A549 (cell line): ENCODE results near the gene CADPS2. TPM values are rescaled to one million over a fixed set of nuclear protein-coding genes. Genes with fewer than 3 reads are reported as not detected.

Experiments
- ATAC-seq, 2 experiments: fragments of 200-7000 bp in 1 of 2; fragments of >200 bp in 1 of 2; cut with Nextera tagmentation in 1 of 2; cut with Tn5 transposase in 1 of 2; 3 replicates each; pipeline versions ENCODE4 v1.8.0 to v1.9.1; 2018 to 2020; ENCODE audit warnings: mild to moderate bottlenecking in 1 of 2, moderate library complexity in 1 of 2
- CTCF ChIA-PET: fragments of 300-600 bp; sonication (Branson Sonifier 250); formaldehyde crosslinking; extraction: SDS; loops from one replicate; lab custom pipeline; 2021; ENCODE audit warnings: antibody characterized with exemption, inconsistent platforms; lab: Yijun Ruan, JAX
- POLR2A ChIA-PET: fragments of 350-600 bp; formaldehyde crosslinking; extraction: SDS; loops from one replicate; lab custom pipeline; 2021; ENCODE audit warnings: antibody characterized with exemption, inconsistent platforms; lab: Yijun Ruan, JAX
- DNase-seq, 2 experiments: peaks; one replicate each; pipeline versions ENCODE4 v3.0.0 to v3.0.0-alpha.2; 2011 to 2016; ENCODE audit warnings: low read depth in 1 of 2, low spot score in 1 of 2
- FAIRE-seq: peaks from 2 replicates; lab custom pipeline; 2011; peaks lifted over from hg19 to GRCh38; lab: Jason Lieb, UNC
- H3K27ac ChIP-seq, 2 experiments: fragments of >200 bp; sonication (Bioruptor Twin); formaldehyde crosslinking; 3 replicates each; pipeline ENCODE4 v1.5.1; 2016 to 2017
- H3K4me1 ChIP-seq: fragments of >200 bp; sonication (Bioruptor Twin); formaldehyde crosslinking; 3 replicates; pipeline ENCODE4 v1.6.1; 2016
- H3K4me2 ChIP-seq: fragments of >200 bp; sonication (Bioruptor Twin); formaldehyde crosslinking; 3 replicates; pipeline ENCODE4 v1.6.1; 2016
- H3K4me3 ChIP-seq: fragments of >200 bp; sonication (Bioruptor Twin); formaldehyde crosslinking; 3 replicates; pipeline ENCODE4 v1.5.1; 2016
- H3K9me3 ChIP-seq: fragments of >200 bp; sonication (Bioruptor Twin); formaldehyde crosslinking; 3 replicates; pipeline ENCODE4 v1.6.1; 2016
- CBX8 ChIP-seq: fragments of 200-600 bp; sonication (generic); IDR thresholded peaks from 2 replicates; pipeline ENCODE4 v1.6.1; 2016
- CEBPB ChIP-seq, 2 experiments: fragments of >200 bp in 1 of 2; sonication (Bioruptor Twin) in 1 of 2; formaldehyde crosslinking in 1 of 2; IDR thresholded peaks; 2 replicates each; pipeline ENCODE4 v1.6.1; 2012 to 2016
- CTCF ChIP-seq: fragments of >200 bp; sonication (Bioruptor Twin); formaldehyde crosslinking; IDR thresholded peaks from 3 replicates; pipeline ENCODE4 v1.5.1; 2016
- E2F6 ChIP-seq: IDR thresholded peaks from 2 replicates; pipeline ENCODE4 v1.6.1; 2012; ENCODE audit warnings: low read depth, borderline replicate concordance
- GATA3 ChIP-seq: IDR thresholded peaks from 2 replicates; pipeline ENCODE4 v1.6.1; 2012; ENCODE audit warnings: borderline replicate concordance
- HDAC2 ChIP-seq: fragments of 200-600 bp; sonication (generic); IDR thresholded peaks from 2 replicates; pipeline ENCODE4 v1.6.1; 2016
- HEYL ChIP-seq: fragments of 250-450 bp; sonication (Bioruptor Pico); IDR thresholded peaks from 2 replicates; pipeline ENCODE4 v1.8.0; 2021; ENCODE audit warnings: mild to moderate bottlenecking, moderate library complexity
- KDM1A ChIP-seq: fragments of 200-600 bp; sonication (generic); IDR thresholded peaks from 2 replicates; pipeline ENCODE4 v1.6.1; 2016; ENCODE audit warnings: low read depth, mild to moderate bottlenecking
- KDM5A ChIP-seq: fragments of 200-600 bp; sonication (generic); IDR thresholded peaks from 2 replicates; pipeline ENCODE4 v1.6.1; 2016; ENCODE audit warnings: antibody characterized with exemption, mild to moderate bottlenecking
- MAX ChIP-seq: IDR thresholded peaks from 2 replicates; pipeline ENCODE4 v1.6.1; 2012
- MAZ ChIP-seq: fragments of 150-350 bp; IDR thresholded peaks from 2 replicates; pipeline ENCODE4 v1.6.1; 2014; ENCODE audit warnings: antibody characterized with exemption, low read depth, low read length, borderline replicate concordance
- MYC ChIP-seq: IDR thresholded peaks from 2 replicates; pipeline ENCODE4 v1.6.1; 2012; ENCODE audit warnings: mild to moderate bottlenecking, inconsistent platforms, low read length, improper control_type of control experiment, borderline replicate concordance
- NFE2L2 ChIP-seq: fragments of 150-350 bp; conservative IDR thresholded peaks from 2 replicates; pipeline ENCODE4 v1.6.1; 2014; ENCODE audit warnings: low read length
- NR3C1 ChIP-seq: fragments of >200 bp; sonication (Bioruptor Twin); formaldehyde crosslinking; IDR thresholded peaks from 3 replicates; pipeline ENCODE4 v1.6.1; 2017
- RAD21 ChIP-seq, 2 experiments: fragments of >200 bp in 1 of 2; sonication (Bioruptor Twin) in 1 of 2; formaldehyde crosslinking in 1 of 2; IDR thresholded peaks in 1 of 2; conservative IDR thresholded peaks in 1 of 2; 2 replicates in 1 of 2; 3 replicates in 1 of 2; pipeline ENCODE4 v1.6.1; 2012 to 2018; ENCODE audit warnings: inconsistent platforms in 1 of 2
- RCOR1 ChIP-seq: fragments of 150-350 bp; IDR thresholded peaks from 2 replicates; pipeline ENCODE4 v1.6.1; 2014; ENCODE audit warnings: antibody characterized with exemption, low read length, low read depth
- SREBF2 ChIP-seq: fragments of 450-650 bp; IDR thresholded peaks from 2 replicates; pipeline ENCODE4 v1.6.1; 2014; ENCODE audit warnings: mild to moderate bottlenecking, moderate library complexity
- TFCP2L1 ChIP-seq: fragments of 250-450 bp; sonication (Bioruptor Pico); IDR thresholded peaks from 2 replicates; pipeline ENCODE4 v1.5.0; 2021; ENCODE audit warnings: mild to moderate bottlenecking
- TP53 ChIP-seq: fragments of 250-450 bp; sonication (Bioruptor Pico); IDR thresholded peaks from 2 replicates; pipeline ENCODE4 v1.5.0; 2021; ENCODE audit warnings: mild to moderate bottlenecking, moderate library complexity
- WGBS: methylation state at CpG from one replicate; pipeline ENCODE4 v1.1.6; 2017; ENCODE audit errors: missing lambda C conversion rate; 5-methylcytosine and 5-hydroxymethylcytosine counted together
- polyA plus RNA-seq, 4 experiments: library from polyadenylated mRNA; depleted of rRNA in 3 of 4; stranded (reverse); fragments of >200 nt; fragmentation: RNase III in 1 of 4; extraction: RNeasy Plus Mini Kit Qiagen cat#74134 plus additional on column Dnase treatment in 1 of 4; gene quantifications; 2 replicates in 3 of 4; 3 replicates in 1 of 4; pipeline ENCODE4 v1.2.3, GENCODE V29; 2011 to 2017
- TF ChIP-seq, protein P1 (sequence below): IDR thresholded peaks from 2 replicates; pipeline ENCODE4 v1.6.1; 2012
- TF ChIP-seq, protein P2 (sequence below): fragments of 200-600 bp; sonication (generic); IDR thresholded peaks from 2 replicates; pipeline ENCODE4 v1.6.1; 2016; ENCODE audit warnings: antibody characterized with exemption, mild to moderate bottlenecking, moderate library complexity

Gene CADPS2
- polyA plus RNA-seq, 2 of the 4 experiments (the other 2 are of a cell fraction): 0.04 to 0.10 TPM

- Histone ChIP-seq H3K27ac (no peak overlapping the region), H3K4me3 (no peak overlapping the region), H3K9me3 (no peaks in the 10 kb centered on the region), H3K4me2 (no peak overlapping the region), H3K4me1 (no peaks in the 10 kb centered on the region)
- POLR2A ChIA-PET: no interaction called here
- ATAC-seq: no peak
- 95% methylated on average over 1 of the region's 1 CpG for WGBS
- DNase-seq: no peak
- TF ChIP-seq HDAC2 (no peak), MAX (no peak), MYC (no peak), E2F6 (no peak), KDM5A (no peak), CBX8 (no peak), MAZ (no peak)
- TF ChIP-seq, protein P1, sequence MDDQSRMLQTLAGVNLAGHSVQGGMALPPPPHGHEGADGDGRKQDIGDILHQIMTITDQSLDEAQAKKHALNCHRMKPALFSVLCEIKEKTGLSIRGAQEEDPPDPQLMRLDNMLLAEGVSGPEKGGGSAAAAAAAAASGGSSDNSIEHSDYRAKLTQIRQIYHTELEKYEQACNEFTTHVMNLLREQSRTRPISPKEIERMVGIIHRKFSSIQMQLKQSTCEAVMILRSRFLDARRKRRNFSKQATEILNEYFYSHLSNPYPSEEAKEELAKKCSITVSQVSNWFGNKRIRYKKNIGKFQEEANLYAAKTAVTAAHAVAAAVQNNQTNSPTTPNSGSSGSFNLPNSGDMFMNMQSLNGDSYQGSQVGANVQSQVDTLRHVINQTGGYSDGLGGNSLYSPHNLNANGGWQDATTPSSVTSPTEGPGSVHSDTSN: no peak
- TF ChIP-seq, protein P2, sequence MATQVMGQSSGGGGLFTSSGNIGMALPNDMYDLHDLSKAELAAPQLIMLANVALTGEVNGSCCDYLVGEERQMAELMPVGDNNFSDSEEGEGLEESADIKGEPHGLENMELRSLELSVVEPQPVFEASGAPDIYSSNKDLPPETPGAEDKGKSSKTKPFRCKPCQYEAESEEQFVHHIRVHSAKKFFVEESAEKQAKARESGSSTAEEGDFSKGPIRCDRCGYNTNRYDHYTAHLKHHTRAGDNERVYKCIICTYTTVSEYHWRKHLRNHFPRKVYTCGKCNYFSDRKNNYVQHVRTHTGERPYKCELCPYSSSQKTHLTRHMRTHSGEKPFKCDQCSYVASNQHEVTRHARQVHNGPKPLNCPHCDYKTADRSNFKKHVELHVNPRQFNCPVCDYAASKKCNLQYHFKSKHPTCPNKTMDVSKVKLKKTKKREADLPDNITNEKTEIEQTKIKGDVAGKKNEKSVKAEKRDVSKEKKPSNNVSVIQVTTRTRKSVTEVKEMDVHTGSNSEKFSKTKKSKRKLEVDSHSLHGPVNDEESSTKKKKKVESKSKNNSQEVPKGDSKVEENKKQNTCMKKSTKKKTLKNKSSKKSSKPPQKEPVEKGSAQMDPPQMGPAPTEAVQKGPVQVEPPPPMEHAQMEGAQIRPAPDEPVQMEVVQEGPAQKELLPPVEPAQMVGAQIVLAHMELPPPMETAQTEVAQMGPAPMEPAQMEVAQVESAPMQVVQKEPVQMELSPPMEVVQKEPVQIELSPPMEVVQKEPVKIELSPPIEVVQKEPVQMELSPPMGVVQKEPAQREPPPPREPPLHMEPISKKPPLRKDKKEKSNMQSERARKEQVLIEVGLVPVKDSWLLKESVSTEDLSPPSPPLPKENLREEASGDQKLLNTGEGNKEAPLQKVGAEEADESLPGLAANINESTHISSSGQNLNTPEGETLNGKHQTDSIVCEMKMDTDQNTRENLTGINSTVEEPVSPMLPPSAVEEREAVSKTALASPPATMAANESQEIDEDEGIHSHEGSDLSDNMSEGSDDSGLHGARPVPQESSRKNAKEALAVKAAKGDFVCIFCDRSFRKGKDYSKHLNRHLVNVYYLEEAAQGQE: no peak
- no peak for FAIRE-seq
- CTCF ChIA-PET: no interaction called here
Observed at GRCh38 chr7:122588621-122589020, 297.6 kb downstream of the CADPS2 start.

- H3K4me3 ChIP-seq: no peak overlapping the region
- ATAC-seq (no peak), FAIRE-seq (no peak), DNase-seq (no peak)
- POLR2A ChIA-PET: no interaction called here
- H3K4me2 ChIP-seq: no peak overlapping the region
- CTCF ChIA-PET: no interaction called here
- 3% methylated on average over 3 of the region's 3 CpGs for WGBS
- no peaks in the 10 kb centered on the region for H3K4me1 ChIP-seq
- H3K27ac ChIP-seq: no peak overlapping the region
- TF ChIP-seq GATA3 (no peak), NFE2L2 (no peak), CEBPB (IDR thresholded peaks at IDR 0.05) (no peak), TFCP2L1 (CRISPR knock-in tag) (no peak), KDM1A (no peak), HEYL (no peak), CTCF (no peak), SREBF2 (no peak), NR3C1 (no peak), KDM5A (no peak), CBX8 (no peak), RCOR1 (no peak), TP53 (no peak), RAD21 (conservative IDR thresholded peaks at IDR 0.05 in 1 of 2, IDR thresholded peaks at IDR 0.05 in 1 of 2) (no peak)
- TF ChIP-seq, protein P2: no peak
- TF ChIP-seq, all 56 proteins: peak for 0
- no peaks in the 10 kb centered on the region for H3K9me3 ChIP-seq
Observed at GRCh38 chr7:122584676-122585251, 301.5 kb downstream of the CADPS2 start.
